Breast epithelium (tissue), 3 donors: ENCODE measurements around the gene ATXN10.

Experiments
- POLR2AphosphoS5 ChIP-seq, 3 donors: sonication (generic); formaldehyde crosslinking; IDR thresholded peaks; one replicate each; pipeline ENCODE4 v1.6.1; 2017; ENCODE audit warnings: antibody characterized with exemption in 3 of 3
- TF ChIP-seq, protein P1 (sequence below), 3 donors: fragments of 450-650 bp; IDR thresholded peaks; one replicate each; pipeline ENCODE4 v1.5.1; 2016 to 2017; ENCODE audit warnings: antibody characterized with exemption in 3 of 3, mild to moderate bottlenecking in 3 of 3, moderate library complexity in 3 of 3

DNA sequence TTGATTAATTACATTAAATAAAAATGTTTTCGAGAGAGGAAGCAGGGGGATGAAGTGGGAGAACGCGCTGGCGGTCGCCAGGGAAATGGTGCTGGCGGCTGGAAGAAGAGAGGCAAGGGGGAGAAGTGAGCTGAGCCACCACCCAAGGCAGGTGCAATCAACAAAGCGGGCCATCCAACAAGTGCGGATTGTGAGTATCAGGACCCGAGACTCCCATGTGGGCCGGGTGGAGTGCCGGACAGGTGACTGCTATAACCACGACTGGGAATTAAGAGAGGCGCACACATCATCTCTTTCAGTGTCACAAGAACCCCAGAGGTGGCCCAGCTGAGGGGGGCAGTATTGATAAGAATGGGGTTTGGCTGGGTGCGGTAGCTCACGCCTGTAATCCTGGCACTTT, 41.2 kb upstream of the ATXN10 start:
- TF ChIP-seq, protein P1, sequence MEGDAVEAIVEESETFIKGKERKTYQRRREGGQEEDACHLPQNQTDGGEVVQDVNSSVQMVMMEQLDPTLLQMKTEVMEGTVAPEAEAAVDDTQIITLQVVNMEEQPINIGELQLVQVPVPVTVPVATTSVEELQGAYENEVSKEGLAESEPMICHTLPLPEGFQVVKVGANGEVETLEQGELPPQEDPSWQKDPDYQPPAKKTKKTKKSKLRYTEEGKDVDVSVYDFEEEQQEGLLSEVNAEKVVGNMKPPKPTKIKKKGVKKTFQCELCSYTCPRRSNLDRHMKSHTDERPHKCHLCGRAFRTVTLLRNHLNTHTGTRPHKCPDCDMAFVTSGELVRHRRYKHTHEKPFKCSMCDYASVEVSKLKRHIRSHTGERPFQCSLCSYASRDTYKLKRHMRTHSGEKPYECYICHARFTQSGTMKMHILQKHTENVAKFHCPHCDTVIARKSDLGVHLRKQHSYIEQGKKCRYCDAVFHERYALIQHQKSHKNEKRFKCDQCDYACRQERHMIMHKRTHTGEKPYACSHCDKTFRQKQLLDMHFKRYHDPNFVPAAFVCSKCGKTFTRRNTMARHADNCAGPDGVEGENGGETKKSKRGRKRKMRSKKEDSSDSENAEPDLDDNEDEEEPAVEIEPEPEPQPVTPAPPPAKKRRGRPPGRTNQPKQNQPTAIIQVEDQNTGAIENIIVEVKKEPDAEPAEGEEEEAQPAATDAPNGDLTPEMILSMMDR (IDR thresholded peaks at IDR 0.05), result no peak
- no peak for TF ChIP-seq POLR2AphosphoS5 (IDR thresholded peaks at IDR 0.05)
